Measurements from ENCODE around the gene RAD23A. TPM values are rescaled to one million over a fixed set of nuclear protein-coding genes. Genes with fewer than 3 reads are reported as not detected.

The RAD23A gene
- polyA plus RNA-seq, 2 of the 4 experiments (the other 2 are of a cell fraction) = 56.2 to 71.6 TPM

- Histone ChIP-seq H3K27ac (no peak overlapping the region), H3K4me2 (no peak overlapping the region), H3K4me1 (peaks cover 11% of the 10 kb centered on the region; the same call in 1 of the 3 replicates), H3K4me3 (no peak overlapping the region), H3K9me3 (no peaks in the 10 kb centered on the region)
- DNase-seq (ENCODE audit: low read depth in 1 of 2, low spot score in 1 of 2) (no peak), FAIRE-seq (no peak), ATAC-seq (no peak)
- POLR2A ChIA-PET = no interaction called here
- CTCF ChIA-PET = interaction anchor here (1.6 to 6.9 kb wide), 4 partner anchors 8 to 136 kb away, joined by 5 to 114 read pairs (median 38); no protein-coding TSS in a partner anchor
- 86% methylated on average over 5 of the region's 5 CpGs for WGBS (ENCODE audit: missing lambda C conversion rate)
- TF ChIP-seq CTCF (IDR thresholded peaks at IDR 0.05) = no peak
These were observed 22.2 kb downstream of the RAD23A start for GRCh38 chr19:12967907-12968306.

- ChIA-PET POLR2A (no interaction called here), CTCF (interaction anchor here (1.4 to 6.9 kb wide), 3 partner anchors 7 to 135 kb away, joined by 5 to 114 read pairs (median 9); no protein-coding TSS in a partner anchor)
- H3K27ac ChIP-seq = peak within 1 kb of the TSS in 1 of 2 experiments; percentile 34; a peak in 2 of 6 replicates
- H3K4me3 ChIP-seq = no peak within 1 kb of the TSS
- WGBS (ENCODE audit: missing lambda C conversion rate) = 66% methylated on average over 11 of the region's 14 CpGs
- TF ChIP-seq E2F6 (IDR thresholded peaks at IDR 0.05; ENCODE audit: borderline replicate concordance, low read depth) (no peak), JUNB (IDR thresholded peaks at IDR 0.05) (no peak), ELK1 (IDR thresholded peaks at IDR 0.05; ENCODE audit: low read depth, low read length) (no peak), JUN (IDR thresholded peaks at IDR 0.05) (no peak), POLR2AphosphoS2 (conservative IDR thresholded peaks at IDR 0.05; ENCODE audit: low read length) (no peak), FOSB (CRISPR knock-in tag; IDR thresholded peaks at IDR 0.05) (no peak), USF2 (IDR thresholded peaks at IDR 0.05) (no peak), GATA3 (IDR thresholded peaks at IDR 0.05; ENCODE audit: borderline replicate concordance) (no peak), CEBPB (IDR thresholded peaks at IDR 0.05) (no peak), ZFP36 (IDR thresholded peaks at IDR 0.05; ENCODE audit: borderline replicate concordance, partially characterized antibody) (no peak), EHMT2 (IDR thresholded peaks at IDR 0.05; ENCODE audit: low read depth) (no peak), HOXA7 (CRISPR knock-in tag; IDR thresholded peaks at IDR 0.05) (no peak)
- ATAC-seq (no peak), FAIRE-seq (no peak), DNase-seq (ENCODE audit: low read depth in 1 of 2, low spot score in 1 of 2) (no peak)
- no peak within 1 kb of the TSS for H3K4me2 ChIP-seq
- H3K9me3 ChIP-seq = no peaks in the 10 kb centered on the region
- peaks cover 15% of the 10 kb centered on the region; the same call in 2 of the 3 replicates for H3K4me1 ChIP-seq
These were observed 23.8 kb downstream of the RAD23A start, which contains the start of gene DAND5 for GRCh38 chr19:12969292-12969988. DAND5 (plus strand) TSS chr19:12969576; CDS start chr19:12969661, 85 bp downstream.

- Histone ChIP-seq H3K4me1 (peaks cover 19% of the 10 kb centered on the region; the same call in 2 of the 3 replicates), H3K4me2 (no peak overlapping the region), H3K27ac (no peak overlapping the region; a peak in 1 of 6 replicates), H3K4me3 (no peak overlapping the region), H3K9me3 (no peaks in the 10 kb centered on the region)
- no peak for ATAC-seq
- POLR2A ChIA-PET = no interaction called here
- no peak for DNase-seq (ENCODE audit: low read depth in 1 of 2, low spot score in 1 of 2)
- CTCF ChIA-PET = interaction anchor here (1.4 to 6.9 kb wide), 2 partner anchors 6 to 123 kb away, joined by 9 to 114 read pairs; no protein-coding TSS in a partner anchor
- WGBS (ENCODE audit: missing lambda C conversion rate) = 92% methylated on average over 7 of the region's 7 CpGs
- FAIRE-seq = no peak
- TF ChIP-seq ZFP36 (IDR thresholded peaks at IDR 0.05; ENCODE audit: borderline replicate concordance, partially characterized antibody) (peak; percentile 62), FOSL2 (IDR thresholded peaks at IDR 0.05) (no peak), FOSL2 (CRISPR knock-in tag; IDR thresholded peaks at IDR 0.05) (no peak)
These were observed 24.6 kb downstream of the RAD23A start for GRCh38 chr19:12970070-12970820.

Measured in A549 (cell line).